Loucy (cell line): ENCODE measurements around the gene NPC1.

Source experiments
- H2AFZ ChIP-seq: fragments of 200-600 bp; sonication (generic); 2 replicates; pipeline ENCODE4 v1.6.0; 2016; ENCODE audit warnings: antibody characterized with exemption, mild to moderate bottlenecking, low read length, moderate library complexity
- H3F3A ChIP-seq: fragments of 200-600 bp; 2 replicates; pipeline ENCODE4 v1.6.0; 2016; ENCODE audit warnings: antibody characterized with exemption, low read depth, mild to moderate bottlenecking
- H3K27me3 ChIP-seq: fragments of 200-600 bp; sonication (generic); 2 replicates; pipeline ENCODE4 v1.6.1; 2014; ENCODE audit warnings: low read length, mild to moderate bottlenecking; ENCODE audit not compliant: insufficient read depth, poor library complexity, severe bottlenecking
- H3K36me3 ChIP-seq: fragments of 200-600 bp; sonication (generic); 2 replicates; pipeline ENCODE4 v1.6.1; 2016; ENCODE audit warnings: low read length; ENCODE audit not compliant: insufficient read depth
- H3K4me1 ChIP-seq: fragments of 200-600 bp; sonication (generic); 2 replicates; pipeline ENCODE4 v1.5.1; 2014; ENCODE audit warnings: low read length, mild to moderate bottlenecking; ENCODE audit not compliant: insufficient read depth, poor library complexity, severe bottlenecking
- H3K4me2 ChIP-seq: fragments of 200-600 bp; sonication (generic); 2 replicates; pipeline ENCODE4 v1.6.0; 2014; ENCODE audit warnings: antibody characterized with exemption, low read length, low read depth, mild to moderate bottlenecking; ENCODE audit not compliant: poor library complexity, severe bottlenecking
- H3K4me3 ChIP-seq: fragments of 200-600 bp; sonication (generic); 2 replicates; pipeline ENCODE4 v1.5.1; 2014; ENCODE audit warnings: low read length, mild to moderate bottlenecking, mixed read lengths; ENCODE audit not compliant: poor library complexity, severe bottlenecking
- H3K79me2 ChIP-seq: fragments of 200-600 bp; sonication (generic); 2 replicates; pipeline ENCODE4 v1.6.1; 2014; ENCODE audit warnings: low read length; ENCODE audit not compliant: insufficient read depth
- H3K9ac ChIP-seq: fragments of 200-600 bp; sonication (generic); 2 replicates; pipeline ENCODE4 v1.6.0; 2014; ENCODE audit warnings: mild to moderate bottlenecking, low read depth, low read length, moderate library complexity; ENCODE audit not compliant: poor library complexity, severe bottlenecking
- H3K9me2 ChIP-seq: fragments of 200-600 bp; sonication (generic); replicated peaks from 2 replicates; pipeline ENCODE4 v1.6.1; 2016; ENCODE audit warnings: low read depth, low read length, mixed read lengths
- H3K9me3 ChIP-seq: fragments of 200-600 bp; sonication (generic); 2 replicates; pipeline ENCODE4 v1.6.1; 2014; ENCODE audit warnings: mild to moderate bottlenecking, antibody characterized with exemption, low read length, low read depth; ENCODE audit not compliant: insufficient read depth
- H4K20me1 ChIP-seq: fragments of 200-600 bp; sonication (generic); 2 replicates; pipeline ENCODE4 v1.6.0; 2014; ENCODE audit warnings: antibody characterized with exemption, low read length, mild to moderate bottlenecking; ENCODE audit not compliant: insufficient read depth, poor library complexity, severe bottlenecking
- CTCF ChIP-seq: fragments of 200-600 bp; sonication (generic); conservative IDR thresholded peaks from 2 replicates; pipeline ENCODE4 v1.5.1; 2014; ENCODE audit warnings: mild to moderate bottlenecking, antibody characterized with exemption, low read length
- EZH2phosphoT487 ChIP-seq: fragments of 200-600 bp; IDR thresholded peaks from 2 replicates; pipeline ENCODE4 v1.6.1; 2018; ENCODE audit warnings: antibody characterized with exemption, mild to moderate bottlenecking, moderate library complexity, borderline replicate concordance

NPC1 gene

GRCh38 chr18:23627321-23627720, 41.0 kb upstream of the NPC1 start:
- H3K9ac ChIP-seq, result no peak overlapping the region
- no peak overlapping the region for H3K4me2 ChIP-seq

GRCh38 chr18:23626451-23627279, 40.4 kb upstream of the NPC1 start:
- no peaks in the 10 kb centered on the region for H3K36me3 ChIP-seq
- no peaks in the 10 kb centered on the region for H4K20me1 ChIP-seq
- H3K4me2 ChIP-seq, result no peak overlapping the region
- no peaks in the 10 kb centered on the region for H3K9me2 ChIP-seq
- H3K9me3 ChIP-seq, result no peaks in the 10 kb centered on the region
- H3K4me1 ChIP-seq, result no peaks in the 10 kb centered on the region
- H3K79me2 ChIP-seq, result no peaks in the 10 kb centered on the region
- no peak overlapping the region for H2AFZ ChIP-seq
- TF ChIP-seq CTCF (no peak), EZH2phosphoT487 (no peak)
- H3K9ac ChIP-seq, result no peak overlapping the region
- no peaks in the 10 kb centered on the region for H3K27me3 ChIP-seq
- no peaks in the 10 kb centered on the region for H3F3A ChIP-seq
- no peak overlapping the region for H3K4me3 ChIP-seq

More at GRCh38 chr18:23627321-23627720, 41.0 kb upstream of the NPC1 start:
- TF ChIP-seq EZH2phosphoT487 (no peak), CTCF (no peak)
- no peak overlapping the region for H3K4me3 ChIP-seq
- no peaks in the 10 kb centered on the region for H3K4me1 ChIP-seq
- H2AFZ ChIP-seq, result no peak overlapping the region
- no peaks in the 10 kb centered on the region for H3K27me3 ChIP-seq
- H4K20me1 ChIP-seq, result no peaks in the 10 kb centered on the region
- no peaks in the 10 kb centered on the region for H3K79me2 ChIP-seq
- H3K9me3 ChIP-seq, result no peaks in the 10 kb centered on the region
- no peaks in the 10 kb centered on the region for H3F3A ChIP-seq
- no peaks in the 10 kb centered on the region for H3K36me3 ChIP-seq
- no peaks in the 10 kb centered on the region for H3K9me2 ChIP-seq

GRCh38 chr18:23623040-23623439, 36.7 kb upstream of the NPC1 start:
- Histone ChIP-seq H3K9me2 (no peaks in the 10 kb centered on the region), H3K36me3 (no peaks in the 10 kb centered on the region), H4K20me1 (no peaks in the 10 kb centered on the region), H3K9me3 (no peaks in the 10 kb centered on the region), H3K79me2 (no peaks in the 10 kb centered on the region), H3K4me1 (no peaks in the 10 kb centered on the region), H3K4me3 (no peak overlapping the region), H3K9ac (no peak overlapping the region), H2AFZ (no peak overlapping the region), H3K27me3 (no peaks in the 10 kb centered on the region), H3K4me2 (no peak overlapping the region), H3F3A (no peaks in the 10 kb centered on the region)
- no peak for TF ChIP-seq EZH2phosphoT487
- no peak for TF ChIP-seq CTCF
